GM19193 (cell line): Measurements from ENCODE around the gene TMC4.
A peak's percentile ranks its signal among the peaks of the same experiment; 100 is the strongest.

Experiments
- POLR2A ChIP-seq: IDR thresholded peaks from 4 replicates; pipeline ENCODE4 v1.6.1; 2011; ENCODE audit not compliant: insufficient read depth, insufficient read length; ENCODE audit errors: extremely low read depth

The TMC4 gene

GRCh38 chr19:54179262-54179852, 6.4 kb upstream of the TMC4 start:
- no peak for TF ChIP-seq POLR2A

GRCh38 chr19:54178581-54179261, 5.8 kb upstream of the TMC4 start:
- no peak for TF ChIP-seq POLR2A

GRCh38 chr19:54173951-54174834, 1.2 kb upstream of the TMC4 start:
- no peak for TF ChIP-seq POLR2A

- no peak for TF ChIP-seq POLR2A
Observed at GRCh38 chr19:54173359-54173699, 369 bp upstream of the TMC4 start.

- TF ChIP-seq POLR2A: no peak
Observed at GRCh38 chr19:54169149-54169740, 3.7 kb downstream of the TMC4 start.

GRCh38 chr19:54168174-54168917, 4.6 kb downstream of the TMC4 start:
- TF ChIP-seq POLR2A: no peak

- no peak for TF ChIP-seq POLR2A
Observed at GRCh38 chr19:54165222-54165621, 7.7 kb downstream of the TMC4 start.

- TF ChIP-seq POLR2A: no peak
Observed at GRCh38 chr19:54164369-54165068, 8.4 kb downstream of the TMC4 start.

- no peak for TF ChIP-seq POLR2A
Observed at GRCh38 chr19:54162884-54163283, 10.1 kb downstream of the TMC4 start.

GRCh38 chr19:54162241-54162805, 10.6 kb downstream of the TMC4 start:
- TF ChIP-seq POLR2A: no peak

GRCh38 chr19:54160854-54161253, 12.1 kb downstream of the TMC4 start:
- no peak for TF ChIP-seq POLR2A

GRCh38 chr19:54160182-54160811, 12.7 kb downstream of the TMC4 start:
- TF ChIP-seq POLR2A: no peak

GRCh38 chr19:54159352-54160181, 13.4 kb downstream of the TMC4 start, which contains the start of gene LENG1:
Gene LENG1, minus strand, starts transcription at chr19:54159721. Its CDS starts 26 bp downstream, at chr19:54159695.
- TF ChIP-seq POLR2A: peak; percentile 87

- no peak for TF ChIP-seq POLR2A
Observed at GRCh38 chr19:54158812-54159351, 14.1 kb downstream of the TMC4 start.
